Measurements from ENCODE around the gene SNRPA.

DNA sequence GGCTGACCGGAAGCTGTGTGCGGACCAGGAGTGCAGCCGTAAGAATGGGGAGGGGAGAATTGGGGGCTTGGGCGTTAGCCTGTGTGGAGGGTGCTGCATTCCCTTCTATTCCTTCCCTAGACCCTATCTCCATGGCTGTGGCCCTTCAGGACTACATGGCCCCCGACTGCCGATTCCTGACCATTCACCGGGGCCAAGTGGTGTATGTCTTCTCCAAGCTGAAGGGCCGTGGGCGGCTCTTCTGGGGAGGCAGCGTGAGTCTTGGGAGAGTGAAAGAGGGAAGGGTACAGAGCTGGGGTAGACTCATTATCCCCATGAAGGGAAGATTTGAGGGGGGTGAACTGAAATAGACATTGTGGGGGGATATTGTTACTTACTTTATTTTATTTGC is 24.6 kb downstream of the SNRPA start:
- TF ChIP-seq, protein P1, sequence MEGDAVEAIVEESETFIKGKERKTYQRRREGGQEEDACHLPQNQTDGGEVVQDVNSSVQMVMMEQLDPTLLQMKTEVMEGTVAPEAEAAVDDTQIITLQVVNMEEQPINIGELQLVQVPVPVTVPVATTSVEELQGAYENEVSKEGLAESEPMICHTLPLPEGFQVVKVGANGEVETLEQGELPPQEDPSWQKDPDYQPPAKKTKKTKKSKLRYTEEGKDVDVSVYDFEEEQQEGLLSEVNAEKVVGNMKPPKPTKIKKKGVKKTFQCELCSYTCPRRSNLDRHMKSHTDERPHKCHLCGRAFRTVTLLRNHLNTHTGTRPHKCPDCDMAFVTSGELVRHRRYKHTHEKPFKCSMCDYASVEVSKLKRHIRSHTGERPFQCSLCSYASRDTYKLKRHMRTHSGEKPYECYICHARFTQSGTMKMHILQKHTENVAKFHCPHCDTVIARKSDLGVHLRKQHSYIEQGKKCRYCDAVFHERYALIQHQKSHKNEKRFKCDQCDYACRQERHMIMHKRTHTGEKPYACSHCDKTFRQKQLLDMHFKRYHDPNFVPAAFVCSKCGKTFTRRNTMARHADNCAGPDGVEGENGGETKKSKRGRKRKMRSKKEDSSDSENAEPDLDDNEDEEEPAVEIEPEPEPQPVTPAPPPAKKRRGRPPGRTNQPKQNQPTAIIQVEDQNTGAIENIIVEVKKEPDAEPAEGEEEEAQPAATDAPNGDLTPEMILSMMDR (IDR thresholded peaks at IDR 0.05), result no peak
- TF ChIP-seq POLR2A (IDR thresholded peaks at IDR 0.05), result no peak

Measured in uterus (tissue), 2 donors.